MM.1S (cell line): ENCODE measurements around the gene SBF1.

Experiments
- EZH2 ChIP-seq: fragments of 300-600 bp; sonication (generic); optimal IDR thresholded peaks from 2 replicates; pipeline ENCODE3; 2017; ENCODE audit warnings: low read depth, mild to moderate bottlenecking, antibody characterized with exemption, low read length, mixed read lengths
- EZH2phosphoT487 ChIP-seq: fragments of 300-600 bp; sonication (generic); IDR thresholded peaks from 2 replicates; pipeline ENCODE4 v1.6.1; 2018; ENCODE audit warnings: antibody characterized with exemption, low read length
- TF ChIP-seq, protein P1 (sequence below): fragments of 300-600 bp; sonication (generic); IDR thresholded peaks from 2 replicates; pipeline ENCODE4 v1.5.1; 2016; ENCODE audit warnings: antibody characterized with exemption, low read length, mixed read lengths

DNA sequence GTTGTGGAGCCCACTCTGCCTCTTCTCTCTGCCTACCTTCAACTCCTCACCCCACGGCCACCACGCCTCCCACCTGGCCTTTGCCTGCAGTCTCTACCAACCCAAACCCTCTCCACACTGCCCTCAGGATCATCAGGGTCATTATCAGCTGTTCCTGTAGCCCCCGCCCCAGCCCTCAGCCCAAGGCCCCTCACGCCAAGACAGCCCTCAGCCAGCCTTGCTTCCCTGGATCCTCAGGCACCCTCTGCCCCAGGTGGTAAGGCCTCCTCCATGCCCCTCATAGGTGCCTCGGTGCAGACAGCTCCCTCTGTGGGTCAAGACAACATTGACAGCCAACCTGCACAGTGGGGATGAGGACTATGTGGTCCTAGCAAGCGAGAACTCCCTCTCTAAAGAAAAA is 1.7 kb downstream of the SBF1 start:
- TF ChIP-seq, protein P1, sequence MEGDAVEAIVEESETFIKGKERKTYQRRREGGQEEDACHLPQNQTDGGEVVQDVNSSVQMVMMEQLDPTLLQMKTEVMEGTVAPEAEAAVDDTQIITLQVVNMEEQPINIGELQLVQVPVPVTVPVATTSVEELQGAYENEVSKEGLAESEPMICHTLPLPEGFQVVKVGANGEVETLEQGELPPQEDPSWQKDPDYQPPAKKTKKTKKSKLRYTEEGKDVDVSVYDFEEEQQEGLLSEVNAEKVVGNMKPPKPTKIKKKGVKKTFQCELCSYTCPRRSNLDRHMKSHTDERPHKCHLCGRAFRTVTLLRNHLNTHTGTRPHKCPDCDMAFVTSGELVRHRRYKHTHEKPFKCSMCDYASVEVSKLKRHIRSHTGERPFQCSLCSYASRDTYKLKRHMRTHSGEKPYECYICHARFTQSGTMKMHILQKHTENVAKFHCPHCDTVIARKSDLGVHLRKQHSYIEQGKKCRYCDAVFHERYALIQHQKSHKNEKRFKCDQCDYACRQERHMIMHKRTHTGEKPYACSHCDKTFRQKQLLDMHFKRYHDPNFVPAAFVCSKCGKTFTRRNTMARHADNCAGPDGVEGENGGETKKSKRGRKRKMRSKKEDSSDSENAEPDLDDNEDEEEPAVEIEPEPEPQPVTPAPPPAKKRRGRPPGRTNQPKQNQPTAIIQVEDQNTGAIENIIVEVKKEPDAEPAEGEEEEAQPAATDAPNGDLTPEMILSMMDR, result peak; percentile 63
- no peak for TF ChIP-seq EZH2phosphoT487
- no peak for TF ChIP-seq EZH2
